Endothelial cell of hepatic sinusoid (primary cell): ENCODE results near the gene KRT76.

ENCODE experiments used
- in situ Hi-C: cut with HindIII; loops from 2 replicates; pipeline ENCODE4 v1.10.0; 2017; ENCODE audit warnings: low sequenced_read_pairs

KRT76 gene

GRCh38 chr12:52813885-52814709 is 37.0 kb upstream of the KRT76 start, which contains the start of gene KRT4:
Gene KRT4 (minus strand): TSS chr12:52814116. CDS start chr12:52814058, 58 bp downstream.
- in situ Hi-C loops = no loop called here

GRCh38 chr12:52813203-52813819 is 36.2 kb upstream of the KRT76 start:
- in situ Hi-C loops = no loop called here

- in situ Hi-C loops = no loop called here
Measured at GRCh38 chr12:52812749-52813148, 35.6 kb upstream of the KRT76 start.

GRCh38 chr12:52812073-52812400 is 34.9 kb upstream of the KRT76 start:
- in situ Hi-C loops = no loop called here

GRCh38 chr12:52811191-52812072 is 34.3 kb upstream of the KRT76 start:
- in situ Hi-C loops = no loop called here

GRCh38 chr12:52810554-52810953 is 33.4 kb upstream of the KRT76 start:
- in situ Hi-C loops = no loop called here

- in situ Hi-C loops = no loop called here
Measured at GRCh38 chr12:52809166-52809565, 32.0 kb upstream of the KRT76 start.

- in situ Hi-C loops = no loop called here
Measured at GRCh38 chr12:52808573-52809160, 31.5 kb upstream of the KRT76 start.

- in situ Hi-C loops = no loop called here
Measured at GRCh38 chr12:52807544-52808470, 30.7 kb upstream of the KRT76 start.

- in situ Hi-C loops = no loop called here
Measured at GRCh38 chr12:52806821-52807543, 29.8 kb upstream of the KRT76 start.

- in situ Hi-C loops = no loop called here
Measured at GRCh38 chr12:52806169-52806811, 29.1 kb upstream of the KRT76 start.

- in situ Hi-C loops = no loop called here
Measured at GRCh38 chr12:52805739-52806138, 28.6 kb upstream of the KRT76 start.

GRCh38 chr12:52805000-52805399 is 27.9 kb upstream of the KRT76 start:
- in situ Hi-C loops = no loop called here

GRCh38 chr12:52802442-52802841 is 25.3 kb upstream of the KRT76 start:
- in situ Hi-C loops = no loop called here

- in situ Hi-C loops = no loop called here
Measured at GRCh38 chr12:52801773-52802172, 24.6 kb upstream of the KRT76 start.

- in situ Hi-C loops = no loop called here
Measured at GRCh38 chr12:52800259-52800917, 23.2 kb upstream of the KRT76 start.

GRCh38 chr12:52799505-52800211 is 22.5 kb upstream of the KRT76 start:
- in situ Hi-C loops = loop anchor here (5.0 kb wide), 1 partner anchor 82 kb away; no protein-coding TSS in a partner anchor
